Caco-2 (cell line): ENCODE measurements around the gene SLC33A1. TPM values are rescaled to one million over a fixed set of nuclear protein-coding genes. Genes with fewer than 3 reads are reported as not detected.

Experiments used
- BruUV-seq: library from RNA; stranded (reverse); fragments of 400-500 nt; replicated peaks from 2 replicates; lab custom pipeline; 2021; lab: Mats Ljungman, UMichigan
- CTCF ChIA-PET: fragments of 300-600 bp; sonication (Branson Sonifier 250); formaldehyde crosslinking; loops from one replicate; lab custom pipeline; 2022; ENCODE audit warnings: antibody characterized with exemption; lab: Charles Lee
- POLR2A ChIA-PET: fragments of 300-600 bp; sonication (Branson Sonifier 250); formaldehyde crosslinking; loops from one replicate; lab custom pipeline; 2022; ENCODE audit warnings: antibody characterized with exemption; lab: Charles Lee
- DNase-seq, 2 experiments: peaks; one replicate each; pipeline versions ENCODE4 v3.0.0 to v3.0.0-alpha.2; 2020 to 2022
- H3K27me3 ChIP-seq: replicated peaks from 2 replicates; pipeline ENCODE4 v1.6.0; 2011; ENCODE audit warnings: low read length; ENCODE audit not compliant: control insufficient read depth, insufficient read depth
- H3K36me3 ChIP-seq: 2 replicates; pipeline ENCODE4 v1.5.1; 2011; ENCODE audit warnings: low read length; ENCODE audit not compliant: control insufficient read depth, insufficient read depth
- H3K4me1 ChIP-seq: fragments of 250-450 bp; sonication (Bioruptor Pico); 2 replicates; pipeline ENCODE4 v1.5.1; 2020; ENCODE audit warnings: mild to moderate bottlenecking
- H3K4me3 ChIP-seq: 2 replicates; pipeline ENCODE4 v1.5.1; 2011; ENCODE audit warnings: low read depth, mild to moderate bottlenecking, control low read depth, low read length
- H3K9me3 ChIP-seq: fragments of 250-450 bp; sonication (Bioruptor Pico); 2 replicates; pipeline ENCODE4 v1.5.1; 2020; ENCODE audit warnings: mild to moderate bottlenecking, moderate library complexity
- H3K27ac Mint-ChIP-seq: one replicate; pipeline ENCODE4 v1.8.0; 2022; ENCODE audit warnings: mixed read lengths; ENCODE audit not compliant: unreplicated experiment
- H3K27me3 Mint-ChIP-seq: one replicate; pipeline ENCODE4 v1.8.0; 2022; ENCODE audit warnings: mixed read lengths; ENCODE audit not compliant: insufficient read depth, unreplicated experiment
- H3K36me3 Mint-ChIP-seq: one replicate; pipeline ENCODE4 v1.8.0; 2022; ENCODE audit warnings: mild to moderate bottlenecking, mixed read lengths; ENCODE audit not compliant: insufficient read depth, unreplicated experiment
- H3K4me1 Mint-ChIP-seq: one replicate; pipeline ENCODE4 v1.8.0; 2022; ENCODE audit warnings: low read depth, mixed read lengths; ENCODE audit not compliant: unreplicated experiment
- H3K4me3 Mint-ChIP-seq: one replicate; pipeline ENCODE4 v1.8.0; 2022; ENCODE audit warnings: mild to moderate bottlenecking, moderate library complexity, mixed read lengths; ENCODE audit not compliant: unreplicated experiment
- H3K9me3 Mint-ChIP-seq: one replicate; pipeline ENCODE4 v1.8.0; 2022; ENCODE audit warnings: mixed read lengths; ENCODE audit not compliant: unreplicated experiment
- CTCF ChIP-seq, 2 experiments: fragments of 200-600 bp in 1 of 2; IDR thresholded peaks; 1 replicate in 1 of 2; 2 replicates in 1 of 2; pipeline versions ENCODE4 v1.5.1 to v1.8.0; 2011 to 2022; ENCODE audit warnings: antibody characterized with exemption in 1 of 2, control low read depth in 1 of 2, inconsistent platforms in 1 of 2, low read depth in 1 of 2, low read length in 1 of 2, mild to moderate bottlenecking in 1 of 2, moderate library complexity in 1 of 2; ENCODE audit not compliant: insufficient read depth in 1 of 2, severe bottlenecking in 1 of 2, unreplicated experiment in 1 of 2
- intact Hi-C: fragments of 100-400 bp; cut with micrococcal nuclease; formaldehyde crosslinking; loops from one replicate; pipeline ENCODE4 v1.10.0; 2022; ENCODE audit not compliant: unreplicated experiment
- total RNA-seq: library from RNA; stranded (reverse); gene quantifications from 2 replicates; pipeline ENCODE4 v1.2.3, GENCODE V29; 2022

SLC33A1 gene
- total RNA-seq, 1 experiment from 2014 or later: 19.6 TPM

DNA sequence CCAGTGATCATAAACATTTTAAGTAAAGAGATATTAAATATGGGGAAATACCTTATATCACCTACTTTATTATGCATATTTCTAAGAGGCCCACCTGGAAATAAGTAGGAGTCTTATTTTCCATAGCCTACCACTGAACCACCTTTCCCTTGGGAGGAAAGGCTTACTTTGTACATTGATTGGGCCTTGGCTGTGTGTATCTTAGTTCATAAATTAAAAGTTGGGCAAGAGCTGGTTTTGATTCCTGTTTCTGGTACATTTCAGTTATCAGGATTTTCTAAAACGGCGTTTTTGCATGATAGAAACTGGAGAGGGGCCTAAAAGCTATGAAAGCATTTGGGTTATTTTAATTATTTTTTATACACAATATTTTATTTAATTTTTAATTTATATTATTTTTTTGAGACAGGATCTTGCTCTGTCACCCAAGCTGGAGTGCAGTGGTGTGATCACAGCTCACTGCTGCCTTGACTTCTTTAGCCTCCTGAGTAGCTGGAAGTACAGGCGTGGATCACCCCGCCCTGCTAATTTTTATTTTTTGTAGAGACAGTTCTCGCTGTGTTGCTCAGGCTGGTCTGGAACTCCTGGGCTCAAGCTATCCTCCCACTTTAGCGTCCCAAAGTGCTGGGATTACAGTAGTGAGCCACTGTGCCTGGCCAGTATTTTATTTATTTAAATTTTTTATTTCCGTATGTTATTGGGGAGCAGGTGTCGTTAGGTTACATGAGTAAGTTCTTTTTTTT lies 18.8 kb upstream of the SLC33A1 start:
- BruUV-seq: no TSS peak
- DNase-seq: no peak
- Mint-ChIP-seq H3K27ac (no peak overlapping the region), H3K4me1 (no peaks in the 10 kb centered on the region), H3K27me3 (no peaks in the 10 kb centered on the region), H3K9me3 (no peaks in the 10 kb centered on the region), H3K36me3 (peaks cover 10% of the 10 kb centered on the region), H3K4me3 (no peak overlapping the region)
- intact Hi-C loops: no loop called here
- Histone ChIP-seq H3K4me3 (no peak overlapping the region; the same call in 1 of the 2 replicates), H3K27me3 (no peaks in the 10 kb centered on the region), H3K9me3 (no peaks in the 10 kb centered on the region), H3K4me1 (peaks cover 12% of the 10 kb centered on the region), H3K36me3 (no peaks in the 10 kb centered on the region)
- no peak for TF ChIP-seq CTCF (IDR thresholded peaks at IDR 0.05; ENCODE audit: insufficient read depth in 1 of 2, low read depth in 1 of 2, low read length in 1 of 2, severe bottlenecking in 1 of 2, unreplicated experiment in 1 of 2)
- POLR2A ChIA-PET: no interaction called here
- CTCF ChIA-PET: no interaction called here

DNA sequence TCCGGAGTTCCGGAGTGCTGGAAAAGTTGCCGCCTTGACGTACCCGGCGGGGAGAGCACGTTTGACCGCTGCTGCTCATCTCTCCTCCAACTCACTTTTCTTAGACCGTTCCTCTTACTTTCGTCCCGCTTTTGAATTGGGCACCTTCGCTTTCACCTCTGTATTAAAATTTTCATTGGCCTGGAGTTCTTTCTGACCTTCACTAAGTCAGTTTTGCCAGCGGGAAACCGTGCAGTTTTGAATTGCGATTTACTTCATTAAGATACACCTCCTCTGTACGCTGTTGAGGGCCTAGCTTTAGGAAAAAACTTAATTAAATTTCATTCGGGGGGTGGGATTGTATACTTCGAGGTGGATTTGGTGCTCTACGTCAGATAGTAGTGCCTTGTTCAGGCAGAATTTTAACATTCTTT lies 17.5 kb upstream of the SLC33A1 start:
- peak overlapping the region; percentile 100 for H3K4me3 ChIP-seq
- peaks cover 12% of the 10 kb centered on the region for H3K4me1 ChIP-seq
- H3K36me3 Mint-ChIP-seq: peaks cover 5% of the 10 kb centered on the region
- H3K4me1 Mint-ChIP-seq: no peaks in the 10 kb centered on the region
- peak overlapping the region; percentile 97 for H3K4me3 Mint-ChIP-seq
- BruUV-seq: no TSS peak
- H3K27ac Mint-ChIP-seq: peak overlapping the region; percentile 95
- ChIA-PET POLR2A (interaction anchor here (0.6 to 0.7 kb wide), 3 partner anchors 29 to 1246 kb away, joined by 4 to 6 read pairs (median 4); no protein-coding TSS in a partner anchor), CTCF (interaction anchor here (0.6 to 1.9 kb wide), 2 partner anchors 66 to 414 kb away, joined by 3 to 12 read pairs; partner anchors contain the start of gene C3orf33)
- H3K9me3 ChIP-seq: no peaks in the 10 kb centered on the region
- intact Hi-C loops: loop anchor here (2.0 kb wide), 1 partner anchor 133 kb away; no protein-coding TSS in a partner anchor
- no peaks in the 10 kb centered on the region for H3K27me3 ChIP-seq
- TF ChIP-seq CTCF (IDR thresholded peaks at IDR 0.05; ENCODE audit: insufficient read depth in 1 of 2, low read depth in 1 of 2, low read length in 1 of 2, severe bottlenecking in 1 of 2, unreplicated experiment in 1 of 2): no peak
- no peaks in the 10 kb centered on the region for H3K9me3 Mint-ChIP-seq
- no peak for DNase-seq
- no peaks in the 10 kb centered on the region for H3K27me3 Mint-ChIP-seq
- H3K36me3 ChIP-seq: no peaks in the 10 kb centered on the region

DNA sequence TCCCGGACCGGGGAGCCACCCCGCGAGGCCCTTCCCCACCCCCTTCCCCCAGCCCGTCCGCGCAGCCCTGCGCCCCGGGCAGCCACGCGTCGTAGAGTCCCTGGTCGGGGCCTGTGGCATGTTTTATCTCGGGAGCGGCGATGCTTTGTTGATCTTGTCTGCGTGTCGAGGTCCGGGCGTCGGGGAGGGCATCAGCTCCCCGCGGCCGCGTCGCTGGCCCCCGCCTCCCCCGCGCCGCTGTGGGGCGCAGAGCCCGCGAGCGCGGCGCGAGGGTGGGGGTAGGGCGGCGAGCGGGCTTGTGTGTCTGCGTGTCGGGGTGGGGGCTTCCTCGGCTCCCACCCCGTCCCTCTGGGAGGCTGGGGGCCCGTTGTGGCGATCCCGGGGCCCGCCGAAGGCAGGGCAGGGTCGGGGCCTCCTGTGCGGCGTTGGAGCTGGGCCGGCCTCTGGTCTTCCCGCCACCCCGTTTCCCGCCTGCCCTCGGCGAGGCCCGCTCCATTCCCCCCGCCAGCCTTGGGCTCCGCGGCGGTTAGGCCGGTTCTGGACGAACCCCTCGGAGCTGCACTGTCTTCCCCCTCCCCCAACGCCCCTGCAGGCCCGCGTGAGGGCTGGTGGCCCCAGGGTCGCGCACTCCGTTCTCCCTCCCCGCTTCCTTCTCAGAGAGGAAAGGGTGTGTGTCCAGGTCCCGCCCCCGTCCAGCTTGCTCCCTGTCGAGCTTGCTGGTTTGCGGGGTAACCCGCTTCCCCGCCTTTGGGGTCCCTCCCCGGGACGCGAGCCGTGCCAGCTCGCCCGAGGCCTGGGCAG lies 16.9 kb upstream of the SLC33A1 start:
- Mint-ChIP-seq H3K36me3 (peaks cover 5% of the 10 kb centered on the region), H3K27ac (peak overlapping the region; percentile 95), H3K4me3 (peak overlapping the region; percentile 97), H3K9me3 (no peaks in the 10 kb centered on the region), H3K27me3 (no peaks in the 10 kb centered on the region), H3K4me1 (no peaks in the 10 kb centered on the region)
- H3K27me3 ChIP-seq: no peaks in the 10 kb centered on the region
- intact Hi-C loops: loop anchor here (1.0 to 2.0 kb wide), 4 partner anchors 17 to 494 kb away; partner anchors contain the start of genes C3orf33 and SLC33A1
- no TSS peak for BruUV-seq
- H3K9me3 ChIP-seq: no peaks in the 10 kb centered on the region
- H3K36me3 ChIP-seq: no peaks in the 10 kb centered on the region
- H3K4me1 ChIP-seq: peaks cover 12% of the 10 kb centered on the region
- CTCF ChIA-PET: interaction anchor here (0.5 to 1.9 kb wide), 3 partner anchors 65 to 415 kb away, joined by 3 to 12 read pairs (median 4); partner anchors contain the start of gene C3orf33
- peak overlapping the region; percentile 100 for H3K4me3 ChIP-seq
- POLR2A ChIA-PET: interaction anchor here (0.6 to 2.3 kb wide), 4 partner anchors 29 to 1247 kb away, joined by 4 to 9 read pairs (median 5); partner anchors contain the start of gene C3orf33
- DNase-seq: peak; percentile 48 to 65
- TF ChIP-seq CTCF (IDR thresholded peaks at IDR 0.05; ENCODE audit: insufficient read depth in 1 of 2, low read depth in 1 of 2, low read length in 1 of 2, severe bottlenecking in 1 of 2, unreplicated experiment in 1 of 2): no peak
